Putamen (tissue), 1 donor: ENCODE measurements around the gene LRRC4C.

Experiments
- DNase-seq: peaks from one replicate; pipeline ENCODE4 v3.0.0-alpha.2; 2016; ENCODE audit warnings: low spot score

The LRRC4C gene

DNA sequence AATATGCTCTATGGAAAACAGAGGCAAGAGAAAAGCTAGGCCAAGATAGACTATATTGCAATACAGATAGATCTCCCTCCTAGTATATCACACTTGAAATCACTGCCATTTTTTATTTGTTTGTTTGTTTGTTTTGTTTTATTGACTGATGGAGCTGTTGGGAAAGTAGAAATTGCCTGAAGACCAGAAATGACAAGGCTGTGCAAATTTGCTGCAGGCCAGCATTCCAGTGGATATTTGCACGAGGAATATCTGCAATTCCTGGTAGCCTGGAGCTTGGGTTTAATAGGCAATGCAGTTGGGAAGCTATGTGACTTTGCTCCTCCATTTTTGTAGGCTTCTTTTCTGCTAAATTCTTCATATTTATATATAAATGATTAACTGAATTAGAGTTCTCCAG lies 991.7 kb downstream of the LRRC4C start:
- no peak for DNase-seq

DNA sequence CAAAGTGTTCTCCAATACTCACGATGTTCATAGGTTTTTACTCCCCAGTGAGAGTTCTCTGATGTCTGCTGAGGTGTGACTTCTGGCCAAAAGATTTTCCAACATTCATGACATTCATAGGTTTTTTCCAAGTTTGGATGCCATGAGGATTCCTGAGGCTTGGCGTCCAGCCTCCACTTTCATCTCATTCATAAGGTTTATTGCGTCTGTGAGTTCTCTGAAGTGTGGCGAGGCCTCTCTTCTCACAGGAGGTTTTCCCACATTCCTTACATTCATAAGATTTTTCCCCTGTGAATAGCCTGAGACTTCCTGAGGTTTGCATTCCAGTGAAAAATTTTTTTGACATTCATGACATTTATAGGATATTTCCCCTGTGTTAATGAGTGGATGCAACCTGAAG lies 1014.1 kb downstream of the LRRC4C start:
- DNase-seq, result no peak

GRCh38 chr11:40444151-40444550 lies 1015.3 kb downstream of the LRRC4C start:
- no peak for DNase-seq

GRCh38 chr11:40435344-40435743 lies 1024.1 kb downstream of the LRRC4C start:
- no peak for DNase-seq

DNA sequence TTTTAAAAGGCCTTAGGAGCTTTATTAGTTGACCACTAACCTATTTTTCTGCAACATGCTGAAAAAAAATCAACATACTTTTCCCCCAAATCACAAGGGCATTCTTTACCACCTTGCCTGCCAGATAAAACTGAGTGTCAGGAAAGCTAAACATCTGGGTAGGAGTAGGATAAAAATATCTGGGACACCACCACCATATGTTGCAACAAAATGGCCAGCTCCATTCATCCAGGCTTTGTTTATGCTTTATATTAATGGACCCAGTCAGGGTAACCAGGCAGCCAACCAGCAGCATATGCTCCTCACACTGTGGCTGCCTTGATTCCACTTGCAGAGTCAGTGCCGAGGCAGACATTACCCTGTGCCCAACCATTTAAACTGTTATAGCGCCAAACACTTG lies 1024.5 kb downstream of the LRRC4C start:
- no peak for DNase-seq

- no peak for DNase-seq
These were observed 1027.1 kb downstream of the LRRC4C start for GRCh38 chr11:40432358-40432757.

GRCh38 chr11:40425168-40425567 lies 1034.3 kb downstream of the LRRC4C start:
- no peak for DNase-seq

GRCh38 chr11:40421208-40421981 lies 1038.1 kb downstream of the LRRC4C start:
- no peak for DNase-seq

DNA sequence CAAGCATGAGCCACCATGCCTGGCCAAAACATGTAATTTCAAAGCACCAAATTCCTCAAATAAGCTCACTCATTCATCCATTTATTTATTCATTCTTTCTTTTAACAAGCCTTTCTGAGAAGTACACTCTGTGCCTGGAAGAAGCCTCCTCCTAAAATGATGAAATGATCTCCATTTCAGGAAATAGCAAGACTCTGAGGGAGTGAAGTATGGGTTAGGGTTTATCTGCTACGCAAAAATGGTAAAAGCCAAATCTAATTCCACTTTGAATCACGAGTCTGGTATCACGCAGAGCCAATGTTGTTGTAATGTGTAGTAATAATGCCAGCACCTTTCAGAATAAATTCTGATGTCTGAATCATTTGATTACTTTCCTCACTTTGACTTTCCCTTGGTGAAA lies 1041.8 kb downstream of the LRRC4C start:
- DNase-seq, result no peak

DNA sequence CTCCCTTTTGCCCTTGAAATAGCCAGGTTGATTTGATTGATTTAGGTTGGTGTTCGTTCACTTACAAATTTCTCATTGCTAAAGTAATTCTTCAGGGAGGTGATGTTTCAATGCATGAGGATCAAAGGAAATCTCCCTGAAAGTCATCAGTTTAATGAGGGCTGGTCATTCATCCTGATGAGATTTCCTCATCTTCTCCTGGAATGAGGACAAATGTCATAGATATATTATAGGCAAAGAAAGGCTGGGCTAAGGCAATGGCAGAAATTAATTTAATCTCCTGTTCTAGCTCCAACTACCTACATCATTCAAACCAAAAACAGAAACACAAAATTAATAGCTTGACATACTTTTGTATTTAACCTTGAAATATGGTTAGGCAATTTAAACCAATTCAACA lies 1052.1 kb downstream of the LRRC4C start:
- no peak for DNase-seq

DNA sequence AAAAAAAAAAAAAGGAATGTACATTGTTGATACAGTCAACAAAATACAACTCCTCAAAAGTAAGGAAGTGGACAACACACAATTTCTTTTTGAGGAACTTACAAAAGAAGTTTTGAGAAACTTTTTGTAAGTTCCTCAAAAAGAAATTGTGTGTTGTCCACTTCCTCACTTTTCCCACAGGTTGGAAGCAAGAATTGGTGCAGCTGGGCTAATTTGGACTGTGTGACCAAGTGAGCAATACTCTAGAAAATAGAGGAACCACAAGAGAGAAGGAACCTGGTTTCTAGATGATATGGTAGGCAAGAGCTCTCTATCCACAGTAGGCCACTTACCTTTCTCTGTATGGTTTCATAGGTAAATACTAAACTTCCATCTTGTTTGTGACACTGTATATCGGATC lies 1053.8 kb downstream of the LRRC4C start:
- DNase-seq, result no peak

GRCh38 chr11:40403321-40403720 lies 1056.1 kb downstream of the LRRC4C start:
- no peak for DNase-seq

DNA sequence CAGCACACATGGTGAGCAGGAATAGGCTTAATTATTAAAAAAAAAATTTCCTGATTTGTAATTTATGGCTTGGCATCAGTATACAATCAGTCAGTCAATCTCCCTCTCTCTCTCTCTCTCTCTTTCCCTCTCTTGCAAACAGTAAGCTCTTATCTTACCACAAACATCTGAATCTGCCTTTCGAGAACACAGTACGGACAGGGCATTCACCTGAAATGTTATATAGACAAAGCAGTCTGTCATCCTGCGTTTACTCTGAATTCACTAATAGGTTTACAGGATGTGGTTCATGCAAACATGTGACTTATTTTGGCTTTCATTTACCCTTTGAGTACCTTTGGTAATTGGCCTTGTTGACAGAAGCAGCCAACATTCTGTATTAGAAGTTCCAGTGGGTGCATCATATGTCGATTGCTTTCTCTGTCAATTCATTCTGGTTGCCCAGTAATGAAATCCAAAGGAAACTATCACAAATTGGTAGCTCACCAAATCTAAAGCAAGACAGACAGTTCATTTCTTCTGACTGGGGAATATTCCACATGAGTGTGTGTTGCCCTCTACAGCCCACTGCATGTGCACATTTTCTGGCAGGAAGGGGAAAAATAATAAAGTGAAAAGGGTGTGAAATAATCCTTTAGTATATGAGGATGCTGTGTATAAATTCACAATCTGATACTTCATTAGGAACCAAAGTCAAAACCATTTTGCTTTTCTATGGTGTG lies 1058.2 kb downstream of the LRRC4C start:
- no peak for DNase-seq

- DNase-seq, result no peak
These were observed 1062.3 kb downstream of the LRRC4C start for GRCh38 chr11:40397141-40397540.

DNA sequence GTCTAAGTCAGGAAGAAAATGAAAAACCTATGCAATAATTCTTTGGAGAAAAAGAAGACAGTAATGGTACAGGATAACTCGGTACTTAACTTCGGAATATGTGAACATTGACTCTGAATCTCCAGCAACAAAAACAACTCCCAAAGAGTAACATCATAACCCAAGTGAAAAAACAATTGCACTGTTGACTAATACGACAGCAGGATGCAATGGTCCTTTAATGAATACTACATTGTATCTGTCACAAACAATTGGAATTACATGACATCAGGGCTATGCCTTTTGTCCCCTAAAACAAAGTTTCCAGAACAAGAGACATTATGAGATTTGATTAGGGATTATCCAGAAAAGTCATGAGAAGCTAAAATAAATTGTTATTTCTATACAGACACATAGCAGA lies 1065.9 kb downstream of the LRRC4C start:
- peak; percentile 72 for DNase-seq

- no peak for DNase-seq
These were observed 1067.8 kb downstream of the LRRC4C start for GRCh38 chr11:40391679-40392078.

- no peak for DNase-seq
These were observed 1071.2 kb downstream of the LRRC4C start for GRCh38 chr11:40388097-40388818.

DNA sequence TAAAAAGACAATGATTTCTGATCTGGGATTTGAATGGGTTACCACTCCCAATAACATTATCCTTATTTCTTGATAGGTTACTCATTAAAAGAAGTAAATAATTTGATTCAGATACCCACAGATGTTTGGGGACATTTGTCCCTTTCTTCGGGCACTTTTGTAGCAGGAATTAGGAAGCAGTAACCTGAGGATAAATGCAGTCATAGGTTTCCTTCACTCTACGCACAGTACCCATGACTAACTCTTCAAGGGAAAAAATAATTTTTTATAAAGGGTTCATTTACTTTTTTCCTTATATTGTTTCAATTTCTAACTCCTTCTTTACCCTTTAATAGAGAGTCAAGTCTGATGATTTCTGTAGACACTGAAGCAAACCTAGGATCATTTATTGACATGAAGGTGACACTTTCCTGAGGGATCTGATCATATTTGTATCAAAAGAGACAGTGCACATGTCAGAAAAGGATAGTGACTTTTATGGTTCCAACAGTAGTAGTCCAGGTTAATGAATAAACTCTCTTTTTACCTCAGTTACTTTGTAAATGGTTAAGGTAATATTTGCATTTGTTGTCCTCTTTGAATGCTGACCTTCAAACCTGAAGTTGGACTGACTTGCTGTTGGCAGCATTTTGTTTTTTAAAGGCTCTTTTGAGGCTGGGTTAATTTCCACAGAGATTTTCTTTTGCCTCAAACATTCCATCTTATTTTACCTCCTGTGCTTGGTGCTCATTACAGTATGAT lies 1072.0 kb downstream of the LRRC4C start:
- no peak for DNase-seq

DNA sequence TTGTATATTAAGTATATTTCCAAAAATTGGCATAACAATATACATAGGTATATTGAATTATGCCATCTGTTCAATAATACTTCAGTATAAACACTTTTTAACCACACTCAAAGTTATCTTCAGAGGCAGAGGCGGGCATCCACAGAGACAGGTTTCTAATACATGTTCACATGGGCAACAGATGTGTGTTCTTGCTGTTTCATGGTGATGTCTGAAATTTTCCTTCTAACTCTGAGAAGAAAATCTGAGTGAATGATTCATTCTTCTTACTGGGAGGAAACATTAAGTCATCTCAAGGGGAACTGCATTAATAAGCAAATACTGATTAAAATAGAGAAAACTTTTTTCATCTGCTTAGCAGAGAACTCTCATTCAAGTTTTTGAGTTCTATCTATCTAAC lies 1074.5 kb downstream of the LRRC4C start:
- DNase-seq, result no peak

DNA sequence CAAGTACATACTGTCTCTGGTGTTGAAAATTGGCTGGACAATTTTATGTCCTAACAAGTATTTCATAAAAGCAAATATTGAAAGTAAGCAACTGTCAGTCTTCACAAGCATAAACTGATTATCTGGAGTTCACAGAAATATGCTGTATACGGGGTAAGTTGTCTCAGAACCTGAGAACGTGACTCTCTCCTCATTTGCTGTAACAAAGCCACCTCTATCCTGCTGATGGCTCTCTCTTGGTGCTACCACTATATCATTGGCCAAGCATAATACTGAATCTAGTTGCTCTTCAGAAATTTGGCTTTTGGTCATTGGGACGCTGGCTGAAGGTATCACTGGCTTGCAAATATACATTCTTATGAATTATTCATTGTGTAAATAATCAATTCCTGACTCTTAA lies 1078.0 kb downstream of the LRRC4C start:
- DNase-seq, result no peak

DNA sequence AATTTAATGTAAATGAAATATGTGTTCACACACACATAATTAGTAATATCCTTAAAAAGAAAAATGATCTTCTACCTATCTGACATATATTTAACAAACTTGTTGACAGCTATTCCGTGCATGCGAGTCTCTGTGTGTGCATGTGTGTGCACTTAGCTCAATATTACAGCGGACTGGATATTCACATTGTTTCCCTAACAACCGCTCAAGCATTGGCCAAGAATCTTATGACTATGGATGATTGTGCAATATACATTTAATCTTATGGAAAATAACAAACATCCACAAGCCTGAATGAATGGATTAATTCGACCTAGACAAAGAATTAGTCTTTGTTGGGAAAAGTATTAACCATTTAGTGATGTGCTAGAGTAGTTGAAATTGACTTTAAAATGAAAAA lies 1078.6 kb downstream of the LRRC4C start:
- DNase-seq, result no peak

DNA sequence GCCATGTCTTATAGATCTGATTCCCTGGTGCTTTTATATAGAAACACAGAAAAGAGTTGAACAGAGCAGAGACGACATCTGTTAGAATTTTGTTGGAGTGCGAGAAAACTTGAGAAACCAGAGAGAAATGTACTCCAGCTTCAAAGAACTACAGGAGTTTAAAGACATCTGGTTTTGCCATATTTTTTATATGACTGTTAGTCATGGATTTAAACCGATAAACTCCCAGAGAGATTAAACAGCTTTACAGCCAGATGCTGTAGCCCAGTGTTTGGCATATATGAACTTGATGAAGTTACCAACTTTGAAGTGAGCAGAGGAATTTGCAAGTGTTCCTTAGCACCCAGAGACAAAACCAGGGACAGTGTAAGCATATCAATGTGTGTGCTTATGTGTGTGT lies 1083.1 kb downstream of the LRRC4C start:
- DNase-seq, result no peak
